ENCODE data around the gene SCN8A. TPM values are rescaled to one million over a fixed set of nuclear protein-coding genes. Genes with fewer than 3 reads are reported as not detected.
"Not testable (repeated sequence)": the region's sequence is repeated elsewhere in the genome, so short reads cannot be mapped to it uniquely, and the experiment has no call there.

The SCN8A gene
- 5.0 TPM for total RNA-seq (ENCODE audit: unreplicated experiment)
- long read RNA-seq, result 0 reads

- H3K9me3 Mint-ChIP-seq (ENCODE audit: unreplicated experiment), result no peaks in the 10 kb centered on the region
- peaks cover 9% of the 10 kb centered on the region for H3K36me3 Mint-ChIP-seq (ENCODE audit: low read depth, unreplicated experiment)
- peak; percentile 30 for DNase-seq (ENCODE audit: low spot score)
- no peak for TF ChIP-seq CTCF (IDR thresholded peaks at IDR 0.05; ENCODE audit: unreplicated experiment)
- H3K4me3 Mint-ChIP-seq (ENCODE audit: unreplicated experiment), result peak within 1 kb of the TSS; percentile 93
- H3K27me3 Mint-ChIP-seq (ENCODE audit: unreplicated experiment), result peaks cover 13% of the 10 kb centered on the region
- H3K27ac Mint-ChIP-seq (ENCODE audit: unreplicated experiment), result peak within 1 kb of the TSS; percentile 55
- peaks cover 12% of the 10 kb centered on the region for H3K4me1 Mint-ChIP-seq (ENCODE audit: unreplicated experiment)
Measured at GRCh38 chr12:51591016-51591901, at the start of gene SCN8A. Gene SCN8A, plus strand, starts transcription at chr12:51591233. Its CDS starts 71,585 bp downstream, at chr12:51662818.

DNA sequence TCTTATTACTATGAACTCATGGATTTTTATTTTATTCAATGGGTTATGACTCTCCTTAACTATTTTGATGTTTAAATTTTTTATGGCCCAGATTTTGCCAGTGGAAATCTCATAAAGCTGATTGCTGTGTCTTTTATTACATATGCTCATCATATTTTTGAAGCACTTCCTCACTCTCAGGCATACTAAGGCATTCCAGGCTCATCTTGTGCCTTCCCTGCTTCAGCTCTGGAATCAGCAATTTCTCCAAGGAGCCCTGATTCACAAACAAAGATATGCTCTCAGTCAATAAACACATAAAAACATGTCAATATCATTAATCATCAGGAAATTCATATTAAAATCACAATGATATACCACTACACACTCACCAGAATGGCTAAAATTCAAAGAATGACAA lies 44.9 kb upstream of the SCN8A start:
- Mint-ChIP-seq H3K36me3 (ENCODE audit: low read depth, unreplicated experiment) (no peaks in the 10 kb centered on the region), H3K4me3 (ENCODE audit: unreplicated experiment) (no peak overlapping the region), H3K27ac (ENCODE audit: unreplicated experiment) (no peak overlapping the region), H3K4me1 (ENCODE audit: unreplicated experiment) (no peaks in the 10 kb centered on the region), H3K9me3 (ENCODE audit: unreplicated experiment) (no peaks in the 10 kb centered on the region), H3K27me3 (ENCODE audit: unreplicated experiment) (no peaks in the 10 kb centered on the region)
- no peak for TF ChIP-seq CTCF (IDR thresholded peaks at IDR 0.05; ENCODE audit: unreplicated experiment)
- DNase-seq (ENCODE audit: low spot score), result no peak

DNA sequence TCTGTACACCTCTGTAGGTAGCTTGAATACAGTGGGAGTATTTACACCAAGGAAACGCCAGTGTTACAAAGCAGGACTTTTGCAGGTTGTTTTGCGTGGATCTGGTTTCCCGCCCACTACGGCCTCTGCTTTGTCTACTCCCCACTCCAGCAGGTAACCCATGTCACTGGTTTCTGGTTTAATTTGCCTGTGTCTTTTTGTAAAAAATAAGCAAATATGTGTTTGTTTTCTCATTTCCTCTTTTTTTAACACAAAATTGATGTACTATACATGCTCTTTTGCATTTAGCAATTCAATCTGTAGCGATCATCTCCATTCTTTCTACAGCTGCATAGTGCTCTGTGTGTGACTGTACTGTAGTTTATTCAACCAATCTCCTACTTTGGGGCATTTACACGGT lies 43.4 kb upstream of the SCN8A start:
- H3K9me3 Mint-ChIP-seq (ENCODE audit: unreplicated experiment), result no peaks in the 10 kb centered on the region
- no peaks in the 10 kb centered on the region for H3K4me1 Mint-ChIP-seq (ENCODE audit: unreplicated experiment)
- no peaks in the 10 kb centered on the region for H3K36me3 Mint-ChIP-seq (ENCODE audit: low read depth, unreplicated experiment)
- DNase-seq (ENCODE audit: low spot score), result no peak
- no peak for TF ChIP-seq CTCF (IDR thresholded peaks at IDR 0.05; ENCODE audit: unreplicated experiment)
- no peaks in the 10 kb centered on the region for H3K27me3 Mint-ChIP-seq (ENCODE audit: unreplicated experiment)
- no peak overlapping the region for H3K4me3 Mint-ChIP-seq (ENCODE audit: unreplicated experiment)
- H3K27ac Mint-ChIP-seq (ENCODE audit: unreplicated experiment), result no peak overlapping the region

- Mint-ChIP-seq H3K9me3 (ENCODE audit: unreplicated experiment) (no peaks in the 10 kb centered on the region), H3K36me3 (ENCODE audit: low read depth, unreplicated experiment) (no peaks in the 10 kb centered on the region), H3K4me3 (ENCODE audit: unreplicated experiment) (no peak overlapping the region), H3K27me3 (ENCODE audit: unreplicated experiment) (no peaks in the 10 kb centered on the region), H3K4me1 (ENCODE audit: unreplicated experiment) (no peaks in the 10 kb centered on the region), H3K27ac (ENCODE audit: unreplicated experiment) (no peak overlapping the region)
- DNase-seq (ENCODE audit: low spot score), result no peak
- TF ChIP-seq CTCF (IDR thresholded peaks at IDR 0.05; ENCODE audit: unreplicated experiment), result no peak
Measured at GRCh38 chr12:51548241-51548640, 42.8 kb upstream of the SCN8A start.

- Mint-ChIP-seq H3K9me3 (ENCODE audit: unreplicated experiment) (no peaks in the 10 kb centered on the region), H3K4me3 (ENCODE audit: unreplicated experiment) (no peak overlapping the region), H3K27ac (ENCODE audit: unreplicated experiment) (no peak overlapping the region), H3K36me3 (ENCODE audit: low read depth, unreplicated experiment) (no peaks in the 10 kb centered on the region), H3K27me3 (ENCODE audit: unreplicated experiment) (no peaks in the 10 kb centered on the region), H3K4me1 (ENCODE audit: unreplicated experiment) (no peaks in the 10 kb centered on the region)
- DNase-seq (ENCODE audit: low spot score), result no peak
- TF ChIP-seq CTCF (IDR thresholded peaks at IDR 0.05; ENCODE audit: unreplicated experiment), result no peak
Measured at GRCh38 chr12:51549637-51550036, 41.4 kb upstream of the SCN8A start.

DNA sequence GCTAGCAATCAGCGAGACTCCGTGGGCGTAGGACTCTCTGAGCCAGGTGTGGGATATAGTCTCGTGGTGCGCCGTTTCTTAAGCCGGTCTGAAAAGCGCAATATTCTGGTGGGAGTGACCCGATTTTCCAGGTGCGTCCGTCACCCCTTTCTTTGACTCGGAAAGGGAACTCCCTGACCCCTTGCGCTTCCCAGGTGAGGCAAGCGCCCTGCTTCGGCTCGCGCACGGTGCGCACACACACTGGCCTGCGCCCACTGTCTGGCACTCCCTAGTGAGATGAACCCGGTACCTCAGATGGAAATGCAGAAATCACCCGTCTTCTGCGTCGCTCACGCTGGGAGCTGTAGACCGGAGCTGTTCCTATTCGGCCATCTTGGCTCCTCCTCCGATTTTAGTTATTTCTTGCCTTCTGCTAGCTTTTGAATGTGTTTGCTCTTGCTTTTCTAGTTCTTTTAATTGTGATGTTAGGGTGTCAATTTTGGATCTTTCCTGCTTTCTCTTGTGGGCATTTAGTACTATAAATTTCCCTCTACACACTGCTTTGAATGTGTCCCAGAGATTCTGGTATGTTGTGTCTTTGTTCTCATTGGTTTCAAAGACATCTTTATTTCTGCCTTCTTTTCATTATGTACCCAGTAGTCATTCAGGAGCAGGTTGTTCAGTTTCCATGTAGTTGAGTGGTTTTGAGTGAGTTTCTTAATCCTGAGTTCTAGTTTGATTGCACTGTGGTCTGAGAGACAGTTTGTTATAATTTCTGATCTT lies 22.6 kb upstream of the SCN8A start:
- not testable (repeated sequence) for H3K4me1 Mint-ChIP-seq (ENCODE audit: unreplicated experiment); DNase-seq (ENCODE audit: low spot score); H3K36me3 Mint-ChIP-seq (ENCODE audit: low read depth, unreplicated experiment); H3K9me3 Mint-ChIP-seq (ENCODE audit: unreplicated experiment); H3K4me3 Mint-ChIP-seq (ENCODE audit: unreplicated experiment); H3K27me3 Mint-ChIP-seq (ENCODE audit: unreplicated experiment); H3K27ac Mint-ChIP-seq (ENCODE audit: unreplicated experiment)
